Right kidney (tissue), 1 donor: ENCODE measurements around the gene PARD6G.

Experiments used
- DNase-seq: peaks from one replicate; pipeline ENCODE4 v3.0.0-alpha.2; 2016

The PARD6G gene

DNA sequence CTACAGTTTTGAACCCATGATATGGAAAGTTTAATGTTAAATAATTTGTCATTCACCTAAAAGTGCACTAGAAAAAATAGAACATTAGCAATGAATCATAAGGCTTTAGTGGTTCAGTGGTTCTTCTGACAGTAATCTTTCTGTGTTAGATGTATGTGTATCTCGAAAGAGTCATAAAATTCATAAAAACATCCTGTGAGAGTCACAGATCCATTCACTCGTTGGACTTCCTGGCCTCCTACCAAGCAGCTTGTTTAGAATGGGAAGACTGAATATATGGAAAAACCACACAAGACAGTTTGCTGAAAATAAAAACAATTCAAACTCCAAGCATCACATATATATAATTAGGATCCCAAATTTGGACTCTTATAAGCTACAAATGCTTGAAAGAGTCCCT, 103.4 kb downstream of the PARD6G start:
- no peak for DNase-seq

DNA sequence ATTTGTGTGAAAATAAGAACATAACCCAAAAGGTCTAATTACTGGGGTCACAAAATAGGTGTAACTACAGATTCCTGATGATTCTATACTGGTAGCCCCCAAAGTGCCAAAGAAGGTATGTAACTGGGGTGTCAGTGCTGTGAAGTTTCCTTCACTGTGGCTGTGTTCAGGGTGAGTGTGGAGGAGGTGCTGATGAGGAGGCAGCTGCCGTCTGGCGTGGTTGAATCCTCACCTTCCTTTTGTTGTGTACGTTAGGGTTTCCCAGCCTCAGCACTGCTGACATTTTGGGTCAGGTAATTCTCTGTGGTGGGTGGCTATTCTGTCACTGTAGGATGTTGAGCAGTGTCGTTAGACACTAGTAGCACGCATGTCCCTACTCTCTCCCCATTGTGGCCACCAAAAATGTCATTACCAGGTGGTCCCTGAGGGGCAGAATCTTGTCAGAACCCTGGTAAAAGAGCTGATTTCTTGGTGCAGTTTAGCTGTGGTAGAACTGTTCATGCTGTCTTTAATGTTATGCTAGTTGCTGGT, 106.8 kb downstream of the PARD6G start:
- DNase-seq = no peak

DNA sequence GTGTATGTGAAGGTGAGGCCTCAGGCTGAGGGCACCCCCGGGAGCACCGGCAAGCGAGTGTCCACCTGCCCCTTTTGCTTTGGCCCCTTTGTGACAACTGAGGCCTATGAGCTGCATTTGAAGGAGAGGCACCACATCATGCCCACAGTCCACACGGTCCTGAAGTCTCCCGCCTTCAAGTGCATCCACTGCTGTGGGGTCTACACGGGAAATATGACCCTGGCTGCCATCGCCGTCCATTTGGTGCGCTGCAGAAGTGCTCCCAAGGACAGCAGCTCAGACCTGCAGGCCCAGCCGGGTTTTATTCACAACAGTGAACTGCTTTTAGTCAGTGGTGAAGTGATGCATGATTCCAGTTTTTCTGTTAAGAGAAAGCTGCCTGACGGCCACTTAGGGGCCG, 109.3 kb downstream of the PARD6G start:
- DNase-seq = no peak

DNA sequence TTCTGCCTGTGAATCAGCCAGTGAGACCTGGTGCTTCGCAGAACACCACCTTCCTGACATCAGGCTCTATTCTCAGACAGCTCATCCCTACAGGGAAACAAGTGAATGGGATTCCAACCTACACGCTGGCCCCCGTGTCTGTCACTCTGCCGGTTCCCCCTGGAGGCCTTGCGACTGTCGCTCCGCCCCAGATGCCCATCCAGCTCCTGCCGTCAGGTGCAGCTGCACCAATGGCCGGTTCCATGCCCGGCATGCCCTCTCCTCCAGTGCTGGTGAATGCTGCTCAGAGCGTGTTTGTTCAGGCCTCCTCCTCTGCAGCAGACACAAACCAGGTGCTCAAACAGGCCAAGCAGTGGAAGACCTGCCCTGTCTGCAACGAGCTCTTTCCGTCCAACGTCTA, 110.2 kb downstream of the PARD6G start:
- DNase-seq = no peak

DNA sequence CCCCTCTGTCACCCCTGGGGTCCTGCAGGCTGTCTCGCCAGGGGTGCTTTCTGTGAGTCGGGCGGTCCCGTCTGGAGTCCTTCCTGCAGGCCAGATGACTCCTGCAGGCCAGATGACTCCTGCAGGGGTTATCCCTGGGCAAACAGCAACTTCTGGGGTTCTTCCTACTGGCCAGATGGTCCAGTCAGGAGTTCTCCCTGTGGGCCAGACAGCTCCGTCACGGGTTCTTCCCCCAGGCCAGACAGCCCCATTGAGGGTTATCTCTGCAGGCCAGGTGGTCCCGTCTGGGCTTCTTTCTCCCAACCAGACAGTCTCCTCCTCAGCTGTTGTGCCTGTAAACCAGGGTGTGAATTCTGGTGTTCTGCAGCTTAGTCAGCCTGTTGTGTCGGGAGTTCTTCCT, 110.6 kb downstream of the PARD6G start:
- no peak for DNase-seq

DNA sequence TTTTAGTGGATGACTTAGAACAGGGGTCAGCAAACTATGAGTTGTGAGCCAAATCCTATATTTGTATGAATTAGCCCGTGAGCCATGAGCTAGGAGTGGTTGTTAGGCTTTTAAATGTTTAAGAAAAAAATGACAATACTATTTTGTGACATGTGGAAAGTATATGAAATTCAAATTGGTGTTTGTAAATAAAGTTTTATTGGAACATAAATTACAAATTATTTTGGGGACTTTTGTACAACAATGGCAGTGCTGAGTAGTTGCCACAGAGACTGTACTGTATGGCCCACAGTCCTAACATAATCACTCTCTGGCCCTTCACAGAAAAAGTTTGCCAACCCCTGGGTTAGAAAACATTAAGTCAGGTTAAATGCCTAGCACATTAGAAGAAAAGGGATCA, 112.2 kb downstream of the PARD6G start:
- DNase-seq = no peak

DNA sequence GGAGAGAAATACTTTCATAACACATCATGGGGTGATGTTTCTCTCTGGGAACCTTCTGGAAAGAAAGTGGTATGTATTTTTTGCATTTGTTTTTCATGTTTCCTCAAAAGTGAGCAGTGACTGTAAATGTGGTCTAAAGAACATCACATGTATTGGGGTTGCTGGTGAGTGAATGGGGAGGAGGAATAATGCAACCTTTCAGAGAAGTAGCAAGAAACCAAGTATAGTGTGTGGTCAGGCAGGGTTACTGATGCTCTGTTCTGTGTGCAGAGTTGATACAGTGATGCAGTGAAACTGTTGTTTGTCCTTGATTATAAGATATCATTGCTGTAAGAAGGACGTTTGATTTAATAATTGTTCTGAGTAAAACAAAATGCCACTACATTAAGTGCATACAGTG, 114.2 kb downstream of the PARD6G start:
- DNase-seq = no peak

DNA sequence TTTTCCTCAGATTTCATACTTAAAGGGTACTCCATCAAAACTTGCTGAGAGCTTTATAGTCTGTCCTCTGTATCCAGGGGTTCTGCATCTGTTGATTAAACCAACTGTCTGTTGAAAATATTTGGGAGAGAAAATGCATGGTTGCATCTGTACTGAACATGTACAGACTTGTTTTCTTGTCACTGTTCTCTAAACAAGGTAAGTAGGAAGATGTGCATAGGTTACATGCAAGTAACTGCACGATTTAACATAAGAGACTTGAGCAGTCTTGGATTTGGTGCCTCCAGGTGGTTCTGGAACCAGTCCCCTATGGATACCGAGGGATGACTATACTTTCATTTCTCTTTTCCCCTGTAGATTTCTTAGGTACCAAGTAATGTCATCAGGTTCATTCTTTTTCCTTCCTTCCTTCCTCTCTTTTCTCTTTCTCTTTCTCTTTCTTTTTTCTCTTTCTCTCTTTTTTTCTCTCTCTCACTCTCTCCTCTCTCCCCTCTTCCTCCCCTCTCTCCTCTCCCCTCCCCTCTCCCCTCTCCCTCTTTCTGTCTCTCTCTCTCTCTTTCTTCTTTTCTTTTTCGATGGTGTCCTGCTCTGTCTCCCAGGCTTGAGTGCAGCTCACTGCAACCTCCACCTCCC, 115.0 kb downstream of the PARD6G start:
- DNase-seq = no peak

DNA sequence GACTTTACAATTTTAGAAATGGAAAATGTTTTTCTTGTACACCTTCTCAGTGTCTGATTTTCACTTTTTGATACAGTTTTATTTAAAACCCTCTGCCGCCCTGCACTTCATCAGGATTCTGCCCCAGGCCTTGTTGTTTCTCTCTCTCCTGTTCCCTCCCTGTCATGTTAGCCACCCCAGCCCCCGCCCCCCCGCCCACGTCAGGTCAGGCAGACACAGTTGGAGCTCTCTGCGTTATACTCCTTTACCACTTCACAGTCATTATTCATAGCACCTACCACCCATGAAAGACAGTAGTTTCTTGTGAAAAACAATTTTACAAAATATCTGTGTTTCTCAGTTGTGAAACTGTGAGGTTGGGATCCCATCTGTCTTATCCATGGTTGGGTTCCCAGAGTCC, 116.8 kb downstream of the PARD6G start:
- no peak for DNase-seq

DNA sequence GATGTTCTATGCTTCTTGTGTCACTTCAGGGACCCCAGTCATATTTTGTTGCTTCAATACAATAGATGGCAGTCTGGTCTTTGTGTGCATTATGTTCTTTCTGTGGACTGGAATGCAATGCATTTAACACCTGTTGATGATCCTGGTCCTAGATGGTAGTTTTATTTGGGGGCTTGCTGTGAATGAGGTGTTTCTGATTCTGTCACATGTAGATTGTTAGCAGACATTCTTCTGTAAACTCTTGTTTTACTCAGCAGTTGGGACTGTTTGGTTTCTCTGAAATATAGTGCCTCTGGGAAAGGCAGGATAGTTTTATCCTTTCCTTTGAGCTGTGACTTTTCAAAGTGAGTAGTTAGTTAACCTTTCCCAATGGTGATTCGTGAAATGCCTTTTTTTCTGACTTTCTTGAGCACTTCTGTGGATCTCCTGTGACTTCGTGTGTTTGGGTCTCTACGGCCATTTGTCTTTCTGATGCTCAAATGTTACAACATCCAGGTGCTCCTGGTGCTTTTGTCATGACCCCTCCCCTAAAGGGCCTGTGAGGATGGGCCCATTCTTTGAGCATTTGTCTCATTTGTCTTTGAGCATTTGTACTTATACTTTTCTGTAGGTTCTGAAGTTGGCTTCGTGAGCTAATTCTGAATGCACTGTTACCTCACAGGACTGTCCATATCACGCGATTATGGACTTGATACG, 117.5 kb downstream of the PARD6G start:
- no peak for DNase-seq

DNA sequence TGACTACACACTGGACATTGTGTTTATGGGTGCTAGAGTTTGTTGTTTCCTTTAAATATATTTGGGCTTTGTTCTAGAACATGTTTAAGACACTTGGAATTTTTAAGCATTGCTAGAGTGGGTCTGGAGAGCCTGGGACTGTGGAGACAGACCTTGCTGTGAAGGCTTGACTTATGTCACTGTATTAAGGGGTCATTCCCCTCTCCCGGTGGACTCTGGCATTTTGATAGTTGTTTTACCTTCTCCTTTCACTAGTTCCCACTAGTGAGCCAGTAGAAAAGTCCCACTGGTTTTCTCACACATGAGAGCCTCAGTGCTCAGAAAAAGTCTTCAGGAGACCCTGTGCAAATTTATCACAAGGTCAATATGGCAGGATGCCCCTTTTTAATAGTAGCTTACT, 119.7 kb downstream of the PARD6G start:
- no peak for DNase-seq

DNA sequence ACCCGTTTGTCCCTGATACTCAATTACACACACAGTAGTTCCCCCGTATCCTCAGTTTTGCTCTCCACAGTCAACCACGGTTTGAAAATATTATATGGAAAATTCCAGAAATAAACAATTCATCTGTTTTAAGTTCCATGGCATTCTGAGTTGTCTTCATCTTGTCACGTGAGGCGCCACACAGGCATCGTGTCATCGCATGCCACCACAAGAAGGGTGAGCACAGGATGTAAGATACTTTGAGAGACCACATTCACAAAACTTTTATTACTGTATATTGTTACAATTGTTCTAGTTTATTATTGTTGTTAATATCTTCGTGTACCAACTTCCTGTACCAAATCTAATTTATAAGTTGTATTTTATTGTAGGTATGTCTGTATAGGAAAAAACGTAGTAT, 120.5 kb downstream of the PARD6G start:
- DNase-seq = no peak

DNA sequence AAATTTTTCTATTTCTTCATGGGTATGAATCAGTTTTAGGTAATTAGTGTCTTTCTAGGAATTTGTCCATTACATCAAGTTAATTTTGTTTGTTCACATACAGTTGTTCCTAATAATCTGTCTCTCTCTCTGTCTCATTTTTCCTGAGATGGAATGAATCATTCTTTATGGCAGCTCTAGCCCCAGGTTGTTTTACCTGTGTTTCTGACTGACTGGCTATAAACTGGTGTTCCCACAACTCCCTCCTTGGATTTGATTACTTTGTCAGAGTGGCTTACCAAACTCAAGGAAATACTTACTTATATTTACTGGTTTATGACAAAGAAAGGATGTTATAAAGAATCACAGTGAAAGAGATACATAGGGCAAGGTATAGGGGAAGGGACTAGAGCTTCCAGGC, 123.2 kb downstream of the PARD6G start:
- DNase-seq = no peak

DNA sequence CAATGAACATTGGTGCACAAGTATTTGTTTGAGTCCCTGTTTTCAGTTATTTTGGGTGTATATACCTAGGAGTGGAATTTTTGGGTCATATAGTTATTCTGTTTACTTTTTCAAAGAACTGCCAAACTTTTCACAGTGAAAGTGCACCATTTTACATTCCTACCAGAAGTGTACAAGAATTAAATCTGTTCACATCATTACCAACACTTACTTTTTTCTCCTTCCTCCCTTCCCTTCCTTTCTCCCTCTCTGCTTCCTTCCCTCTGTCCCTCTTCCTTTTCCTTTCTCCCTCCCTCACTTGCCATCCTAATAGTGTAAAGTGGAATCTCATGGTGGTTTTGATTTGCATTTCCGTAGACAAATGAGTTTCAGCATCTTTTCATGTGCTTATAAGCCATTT, 126.4 kb downstream of the PARD6G start:
- DNase-seq = no peak

DNA sequence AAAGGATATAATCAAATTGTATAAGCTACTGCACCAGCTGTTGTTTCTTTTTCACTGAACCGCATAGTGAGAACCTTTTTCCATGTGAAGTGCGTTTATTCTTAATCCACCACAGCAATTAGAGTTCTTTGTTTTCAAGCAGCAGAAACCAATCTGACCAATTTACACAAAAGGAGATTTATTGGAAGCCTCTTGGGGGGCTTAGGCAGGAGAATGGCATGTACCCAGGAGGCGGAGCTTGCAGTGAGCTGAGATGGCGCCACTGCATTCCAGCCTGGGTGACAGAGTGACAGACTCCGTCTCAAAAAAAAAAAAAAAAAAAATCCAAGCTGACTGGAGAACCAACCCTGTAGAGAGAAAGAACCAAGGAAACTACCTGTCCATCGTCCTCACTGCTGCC, 128.2 kb downstream of the PARD6G start:
- no peak for DNase-seq

DNA sequence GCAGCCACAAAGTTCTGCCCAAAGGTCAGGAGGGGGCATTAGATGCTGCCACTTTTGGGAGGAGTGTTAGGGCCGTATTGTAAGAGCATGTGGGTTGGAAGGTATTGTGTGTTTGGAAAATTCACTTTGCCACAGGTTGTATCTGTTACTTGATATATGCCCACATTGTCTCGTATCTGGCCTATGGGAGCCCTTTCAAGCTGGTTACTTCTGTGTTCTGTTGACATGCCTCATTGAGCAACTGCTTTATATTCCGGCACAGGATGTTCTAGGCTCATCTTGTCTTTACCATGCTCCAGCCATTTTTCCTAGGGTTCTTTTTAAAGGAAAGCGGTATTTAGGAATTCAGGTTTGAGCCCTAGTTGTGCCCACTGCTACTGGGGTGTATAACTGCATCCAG, 132.3 kb downstream of the PARD6G start:
- no peak for DNase-seq

DNA sequence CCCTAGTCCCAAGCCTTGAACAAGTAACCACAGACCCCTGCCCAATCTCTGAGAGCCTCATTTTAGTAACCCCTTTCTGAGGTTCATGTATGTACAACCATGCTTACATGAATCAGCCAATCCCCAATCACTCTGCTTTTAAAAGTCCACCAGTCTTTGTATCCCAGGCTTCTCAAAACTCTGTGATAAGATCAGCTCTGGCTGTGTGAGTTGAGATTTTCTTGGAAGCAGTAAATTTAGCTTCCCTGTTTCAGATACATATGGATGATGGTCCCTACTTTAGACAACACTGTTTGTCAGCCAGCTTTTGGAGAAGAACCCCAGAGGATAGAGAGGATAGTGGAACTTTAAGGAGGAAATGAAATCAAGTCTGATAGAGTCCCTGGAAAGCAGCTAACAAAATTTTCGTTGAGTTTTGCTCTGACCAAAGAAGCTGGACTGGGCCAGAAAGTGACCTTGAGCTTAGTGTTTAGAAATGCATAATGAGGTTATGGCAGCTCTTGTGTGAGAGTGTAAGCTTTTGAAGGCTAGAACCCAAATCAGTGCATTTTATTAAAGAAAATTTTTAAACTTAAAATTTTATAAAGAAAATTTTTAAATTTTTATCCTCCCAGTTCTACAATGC, 134.6 kb downstream of the PARD6G start:
- DNase-seq = peak; percentile 4

DNA sequence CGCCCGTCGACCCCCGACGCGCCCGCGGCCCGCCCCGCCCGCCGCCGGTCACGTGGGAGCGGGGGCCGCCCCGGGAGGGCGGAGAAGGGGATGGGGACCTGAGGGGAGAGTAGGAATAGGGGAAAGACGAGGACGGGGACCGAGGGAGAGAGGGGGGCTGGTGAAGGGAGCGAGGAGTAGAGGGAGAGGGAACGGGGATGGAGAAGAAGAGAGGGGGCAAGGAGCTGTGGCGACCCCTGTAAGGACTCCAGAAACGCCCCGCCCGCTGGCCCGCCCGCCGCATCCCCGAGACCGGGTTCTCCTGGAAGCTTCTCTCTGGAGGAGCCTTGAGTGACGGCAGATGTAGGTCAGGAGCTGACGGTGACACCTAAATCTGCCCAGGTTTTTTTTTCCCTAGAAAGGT, 137.6 kb downstream of the PARD6G start:
- peak; percentile 67 for DNase-seq

DNA sequence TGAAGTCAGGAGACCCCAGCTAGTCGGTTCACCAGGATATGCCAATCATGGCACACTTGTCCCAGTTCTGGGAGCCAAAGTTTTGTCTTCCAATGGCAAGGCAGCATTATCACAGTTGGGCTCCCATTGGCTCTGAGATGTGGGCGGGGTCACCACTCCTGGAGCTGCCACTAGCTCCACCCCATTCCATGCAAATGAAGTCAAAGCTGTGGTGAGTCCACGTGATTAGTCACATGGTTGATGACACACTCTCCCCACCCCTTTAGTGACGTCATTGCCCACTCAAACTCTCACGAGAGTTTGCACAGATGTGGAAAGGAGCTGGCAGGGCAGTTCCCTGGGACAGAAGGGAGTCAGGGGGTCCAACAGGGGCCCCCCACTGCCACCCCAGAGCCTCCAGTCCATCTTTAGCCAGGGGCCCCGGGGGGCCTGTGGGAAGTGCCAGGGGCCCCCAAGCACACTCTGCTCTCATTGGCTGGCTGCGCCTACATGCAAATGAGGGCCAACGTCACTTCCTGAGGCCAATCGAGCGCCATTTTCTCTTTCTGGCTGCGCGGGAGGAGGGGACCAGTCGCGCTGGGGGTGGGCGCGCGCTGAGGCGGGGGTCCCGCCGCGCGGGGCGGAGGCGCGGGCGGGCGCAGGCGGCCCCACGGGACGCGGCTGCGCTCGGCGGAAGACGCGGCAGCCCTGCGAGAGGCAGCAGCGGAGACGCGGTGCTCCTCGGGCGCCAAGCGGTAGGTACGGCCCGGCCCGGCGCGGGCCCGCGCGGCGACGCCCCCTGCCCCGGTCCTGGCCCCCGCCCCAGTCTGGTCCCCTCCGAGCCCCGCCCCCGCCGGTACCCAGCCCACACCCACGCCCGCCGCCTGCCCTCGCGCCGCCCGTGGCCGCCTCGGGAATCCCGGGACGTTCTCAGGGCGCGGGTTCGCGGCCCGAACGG, 138.3 kb downstream of the PARD6G start, which contains the start of gene ADNP2:
Gene ADNP2, plus strand, starts transcription at position 524 of the 937 bp plus-strand sequence. CDS start 8,281 bp downstream, outside the sequence.
- DNase-seq = peak; percentile 78

DNA sequence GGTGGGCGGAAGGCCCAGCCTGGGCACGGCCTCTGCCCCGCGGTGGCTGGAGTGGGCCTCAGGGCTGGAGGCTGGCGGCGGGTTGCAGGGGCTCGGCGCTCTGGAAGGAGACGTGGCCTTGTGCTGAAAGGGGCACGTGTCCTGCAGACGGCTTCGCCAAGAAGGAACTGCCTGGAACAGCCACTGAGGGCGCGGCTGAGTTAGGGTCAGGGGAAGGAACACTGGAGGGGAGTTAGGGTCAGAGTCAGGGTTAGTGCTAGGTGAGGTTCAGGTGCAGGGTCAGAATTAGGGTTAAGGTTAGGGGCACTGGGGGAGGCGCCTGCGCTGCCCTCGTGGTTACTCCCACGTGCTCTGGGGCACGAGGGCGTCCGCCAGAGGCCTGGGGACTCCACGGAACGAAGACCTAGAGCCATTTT, 139.2 kb downstream of the PARD6G start:
- peak; percentile 23 for DNase-seq

DNA sequence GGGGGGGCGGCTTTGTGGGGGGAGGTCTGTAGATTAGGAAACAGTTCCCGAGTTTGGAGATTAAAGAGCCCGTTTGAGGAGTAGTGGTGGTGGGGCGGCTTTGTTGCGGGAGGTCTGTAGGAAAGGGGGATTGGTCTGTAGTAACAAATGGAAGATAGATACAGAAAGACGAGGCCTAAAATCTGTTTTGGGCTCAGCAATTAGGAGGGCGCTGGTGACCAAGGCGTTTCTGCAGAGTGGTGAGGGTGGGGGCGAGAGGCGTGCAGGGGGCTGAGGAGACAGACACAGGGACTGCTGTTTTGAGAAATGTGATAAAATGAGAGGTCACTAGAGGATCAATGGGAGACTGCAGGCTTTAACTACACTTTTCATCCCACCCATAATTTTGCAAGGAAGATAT, 139.9 kb downstream of the PARD6G start:
- no peak for DNase-seq
